Transverse colon (tissue), 4 donors: ENCODE results near the gene GALNT2. TPM values are rescaled to one million over a fixed set of nuclear protein-coding genes. Genes with fewer than 3 reads are reported as not detected.

Experiments used
- DNase-seq: peaks from one replicate; pipeline ENCODE4 v3.0.0-alpha.2; 2019
- H3K27ac ChIP-seq, 4 donors: fragments of 200-600 bp; sonication (generic); 2 replicates each; pipeline ENCODE4 v1.5.1; 2016 to 2018; ENCODE audit warnings: inconsistent platforms in 4 of 4
- H3K27me3 ChIP-seq: fragments of 200-600 bp; sonication (generic); 2 replicates; pipeline ENCODE4 v1.5.1; 2017; ENCODE audit warnings: inconsistent platforms
- H3K36me3 ChIP-seq, 4 donors: fragments of 200-600 bp; sonication (generic); 2 replicates each; pipeline ENCODE4 v1.5.1; 2017 to 2019; ENCODE audit warnings: inconsistent platforms in 4 of 4
- H3K4me1 ChIP-seq, 4 donors: fragments of 200-600 bp; sonication (generic); 2 replicates each; pipeline ENCODE4 v1.5.1; 2017 to 2020; ENCODE audit warnings: inconsistent platforms in 4 of 4
- H3K4me3 ChIP-seq, 4 donors: fragments of 200-600 bp; sonication (generic); 1 replicate in 1 of 4; 2 replicates in 3 of 4; pipeline versions ENCODE4 v1.5.1 to v1.6.1; 2017 to 2019; ENCODE audit warnings: inconsistent platforms in 4 of 4
- H3K9me3 ChIP-seq, 2 donors: fragments of 200-600 bp; sonication (generic); 2 replicates each; pipeline ENCODE4 v1.5.1; 2017 to 2019; ENCODE audit warnings: inconsistent platforms in 2 of 2
- EP300 ChIP-seq: sonication (generic); formaldehyde crosslinking; IDR thresholded peaks from one replicate; pipeline ENCODE4 v1.6.1; 2017; ENCODE audit warnings: antibody characterized with exemption, low read depth
- POLR2A ChIP-seq: fragments of 450-650 bp; IDR thresholded peaks from one replicate; pipeline ENCODE4 v1.6.1; 2016; ENCODE audit warnings: antibody characterized with exemption, mild to moderate bottlenecking, moderate library complexity
- POLR2AphosphoS5 ChIP-seq, 3 donors: sonication (generic); formaldehyde crosslinking; IDR thresholded peaks; one replicate each; pipeline ENCODE4 v1.6.1; 2016; ENCODE audit warnings: antibody characterized with exemption in 3 of 3
- WGBS, 2 donors: methylation state at CpG; one replicate each; pipeline ENCODE4 v1.1.5; 2018; ENCODE audit warnings: low coverage in 1 of 2; 5-methylcytosine and 5-hydroxymethylcytosine counted together
- in situ Hi-C, 4 donors: fragments of 200-750 bp; cut with MboI; loops; one replicate each; pipeline versions ENCODE4 v1.15.0 to v1.15.1; 2017; ENCODE audit warnings: low sequenced_read_pairs in 3 of 4, low pct_ligation_motif_present in 1 of 4, low pct_unique_long_range_greater_than_20kb in 1 of 4
- intact Hi-C: fragments of 100-400 bp; cut with DNase I; formaldehyde crosslinking; loops from one replicate; pipeline ENCODE4 v1.15.1; 2023; ENCODE audit warnings: low total_unique reads
- total RNA-seq, 4 donors: library from RNA; depleted of rRNA; stranded (reverse); fragments of >200 nt; gene quantifications; one replicate each; pipeline ENCODE4 v1.1.0, GENCODE V29; 2016
- TF ChIP-seq, protein P1 (sequence below), 5 experiments: fragments of 200-600 bp in 3 of 5; fragments of 450-650 bp in 2 of 5; sonication (generic) in 3 of 5; IDR thresholded peaks; 1 replicate in 2 of 5; 2 replicates in 3 of 5; pipeline ENCODE4 v1.5.1; 2016 to 2017; ENCODE audit warnings: antibody characterized with exemption in 5 of 5, inconsistent platforms in 3 of 5, mild to moderate bottlenecking in 2 of 5, moderate library complexity in 1 of 5

GALNT2 gene
- total RNA-seq, 4 donors from 2014 or later: 16.5 to 48.8 (median 36.8) TPM

DNA sequence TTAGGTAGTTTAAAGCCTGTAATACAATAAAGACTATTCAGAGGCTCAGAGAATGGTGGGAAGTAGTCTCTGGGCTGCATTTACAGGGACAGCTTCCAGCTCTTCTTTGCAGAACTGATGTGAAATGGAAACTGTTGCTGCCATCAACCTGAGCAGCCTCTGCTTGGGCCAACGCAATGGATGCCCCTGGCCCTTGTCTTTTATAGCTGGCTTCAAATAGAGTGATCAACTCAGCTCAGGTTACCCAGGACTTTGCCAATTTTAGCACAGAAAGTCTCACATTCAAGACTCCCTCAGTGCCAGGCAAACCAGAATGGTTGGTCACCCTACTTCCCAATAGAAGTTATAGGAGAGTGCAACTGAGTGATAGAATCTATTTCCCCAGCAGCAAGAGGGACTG lies 18.1 kb upstream of the GALNT2 start:
- Histone ChIP-seq H3K4me1 (no peaks in the 10 kb centered on the region), H3K9me3 (no peaks in the 10 kb centered on the region), H3K27me3 (no peaks in the 10 kb centered on the region), H3K27ac (no peak overlapping the region), H3K4me3 (no peak overlapping the region), H3K36me3 (no peaks in the 10 kb centered on the region)
- in situ Hi-C loops: no loop called here
- intact Hi-C loops: no loop called here
- 83% methylated on average over 1 of the region's 1 CpG; no CpG with 5 or more reads in 1 of the 2 donors for WGBS, 2 donors
- no peak for TF ChIP-seq EP300
- no peak for TF ChIP-seq POLR2AphosphoS5 (IDR thresholded peaks at IDR 0.05)
- TF ChIP-seq, protein P1, sequence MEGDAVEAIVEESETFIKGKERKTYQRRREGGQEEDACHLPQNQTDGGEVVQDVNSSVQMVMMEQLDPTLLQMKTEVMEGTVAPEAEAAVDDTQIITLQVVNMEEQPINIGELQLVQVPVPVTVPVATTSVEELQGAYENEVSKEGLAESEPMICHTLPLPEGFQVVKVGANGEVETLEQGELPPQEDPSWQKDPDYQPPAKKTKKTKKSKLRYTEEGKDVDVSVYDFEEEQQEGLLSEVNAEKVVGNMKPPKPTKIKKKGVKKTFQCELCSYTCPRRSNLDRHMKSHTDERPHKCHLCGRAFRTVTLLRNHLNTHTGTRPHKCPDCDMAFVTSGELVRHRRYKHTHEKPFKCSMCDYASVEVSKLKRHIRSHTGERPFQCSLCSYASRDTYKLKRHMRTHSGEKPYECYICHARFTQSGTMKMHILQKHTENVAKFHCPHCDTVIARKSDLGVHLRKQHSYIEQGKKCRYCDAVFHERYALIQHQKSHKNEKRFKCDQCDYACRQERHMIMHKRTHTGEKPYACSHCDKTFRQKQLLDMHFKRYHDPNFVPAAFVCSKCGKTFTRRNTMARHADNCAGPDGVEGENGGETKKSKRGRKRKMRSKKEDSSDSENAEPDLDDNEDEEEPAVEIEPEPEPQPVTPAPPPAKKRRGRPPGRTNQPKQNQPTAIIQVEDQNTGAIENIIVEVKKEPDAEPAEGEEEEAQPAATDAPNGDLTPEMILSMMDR (IDR thresholded peaks at IDR 0.05): no peak
- no peak for DNase-seq

- DNase-seq: no peak
- H3K9me3 ChIP-seq: no peaks in the 10 kb centered on the region
- intact Hi-C loops: no loop called here
- 80% methylated on average over 2 of the region's 2 CpGs; no CpG with 5 or more reads in 1 of the 2 donors for WGBS, 2 donors
- H3K27ac ChIP-seq: no peak overlapping the region
- no peaks in the 10 kb centered on the region for H3K36me3 ChIP-seq
- no peaks in the 10 kb centered on the region for H3K27me3 ChIP-seq
- TF ChIP-seq EP300 (no peak), POLR2A (no peak), POLR2AphosphoS5 (IDR thresholded peaks at IDR 0.05) (no peak)
- in situ Hi-C loops: no loop called here
- H3K4me3 ChIP-seq: no peak overlapping the region
- no peaks in the 10 kb centered on the region for H3K4me1 ChIP-seq
Measured at GRCh38 chr1:230049731-230050130, 17.3 kb upstream of the GALNT2 start.

DNA sequence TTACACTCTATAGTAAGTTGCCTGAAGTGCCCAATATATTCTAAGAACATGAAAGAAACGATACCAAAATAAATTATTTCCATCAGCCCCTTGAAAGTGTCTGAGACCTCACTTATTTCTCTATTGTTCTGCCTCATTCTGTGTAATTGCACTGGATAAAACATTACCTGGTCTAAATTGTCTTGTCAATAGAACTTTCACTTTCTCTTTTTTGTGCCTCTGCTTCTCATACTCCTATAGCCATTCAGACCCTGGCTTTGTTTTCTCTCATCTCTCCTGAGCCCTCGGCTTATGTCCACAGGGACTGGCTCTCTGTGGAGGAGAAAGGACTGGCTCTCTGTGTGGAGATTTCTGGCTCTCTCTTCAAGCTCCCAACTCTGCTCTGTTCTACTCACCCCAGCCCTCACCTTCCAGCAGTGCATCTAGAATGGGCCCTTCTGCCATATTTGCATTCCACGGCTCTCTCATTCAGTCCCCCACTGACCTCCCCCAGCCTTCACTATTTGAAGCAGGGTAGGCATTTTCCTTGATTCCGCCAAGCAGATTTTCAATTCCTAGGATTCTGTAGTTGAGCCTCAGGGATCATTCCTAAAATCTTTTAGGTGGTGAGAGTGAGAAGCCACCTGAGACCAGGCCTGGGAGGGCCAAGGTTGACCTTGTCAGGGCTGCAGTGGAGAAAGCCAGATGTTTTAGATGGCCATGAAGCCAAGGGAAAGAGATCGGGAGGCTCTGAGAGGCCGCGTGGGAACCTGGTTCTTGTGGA lies 15.9 kb upstream of the GALNT2 start:
- no peaks in the 10 kb centered on the region for H3K27me3 ChIP-seq
- no peak overlapping the region for H3K27ac ChIP-seq
- no peak overlapping the region for H3K4me3 ChIP-seq
- WGBS, 2 donors: 61 to 77% methylated on average over 4 to 7 of the region's 7 CpGs
- no peaks in the 10 kb centered on the region for H3K9me3 ChIP-seq
- in situ Hi-C loops: no loop called here
- intact Hi-C loops: no loop called here
- H3K4me1 ChIP-seq: no peaks in the 10 kb centered on the region
- no peaks in the 10 kb centered on the region for H3K36me3 ChIP-seq
- DNase-seq: no peak
- TF ChIP-seq EP300 (no peak), POLR2A (no peak), POLR2AphosphoS5 (IDR thresholded peaks at IDR 0.05) (no peak)
- TF ChIP-seq, protein P1 (IDR thresholded peaks at IDR 0.05): no peak

DNA sequence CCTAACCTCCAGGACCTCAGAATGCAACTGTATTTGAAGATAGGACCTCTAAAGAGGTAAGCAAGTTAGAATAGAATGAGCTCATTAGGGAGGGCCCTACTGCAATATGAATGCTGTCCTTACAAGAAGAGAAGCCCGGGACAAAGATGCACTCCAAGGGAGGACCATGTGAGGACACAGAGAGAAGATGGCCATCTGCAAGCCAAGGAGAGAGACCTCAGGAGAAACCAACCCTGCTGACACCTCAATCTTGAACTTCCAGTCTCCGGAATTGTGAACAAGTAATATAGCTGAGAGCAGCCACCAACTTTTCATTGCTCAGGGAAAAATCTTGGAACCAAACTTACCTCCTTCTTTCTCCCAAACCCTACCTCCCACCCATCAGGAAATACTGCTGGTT lies 15.0 kb upstream of the GALNT2 start:
- 93% methylated on average over 2 of the region's 2 CpGs; no CpG with 5 or more reads in 1 of the 2 donors for WGBS, 2 donors
- H3K4me1 ChIP-seq: no peaks in the 10 kb centered on the region
- DNase-seq: no peak
- no peaks in the 10 kb centered on the region for H3K9me3 ChIP-seq
- no peaks in the 10 kb centered on the region for H3K27me3 ChIP-seq
- no peaks in the 10 kb centered on the region for H3K36me3 ChIP-seq
- TF ChIP-seq POLR2AphosphoS5 (IDR thresholded peaks at IDR 0.05): no peak
- TF ChIP-seq, protein P1 (IDR thresholded peaks at IDR 0.05): no peak
- no peak for TF ChIP-seq EP300
- no peak for TF ChIP-seq POLR2A
- no peak overlapping the region for H3K27ac ChIP-seq
- H3K4me3 ChIP-seq: no peak overlapping the region
- in situ Hi-C loops: no loop called here
- intact Hi-C loops: no loop called here
